IMR-90 (cell line): Measurements from ENCODE around the gene ABAT. TPM values are rescaled to one million over a fixed set of nuclear protein-coding genes. Genes with fewer than 3 reads are reported as not detected.

ENCODE experiments used
- ATAC-seq: fragments of 200-7000 bp; cut with Tn5 transposase; 2 replicates; pipeline ENCODE4 v1.9.1; 2020; ENCODE audit warnings: low read depth, mild to moderate bottlenecking, moderate library complexity
- BruUV-seq: library from RNA; stranded (reverse); fragments of 400-500 nt; replicated peaks from 2 replicates; lab custom pipeline; 2021; lab: Mats Ljungman, UMichigan
- CTCF ChIA-PET: fragments of 300-600 bp; formaldehyde crosslinking; extraction: SDS; loops from one replicate; lab custom pipeline; 2021; ENCODE audit warnings: antibody characterized with exemption; lab: Yijun Ruan, JAX
- POLR2A ChIA-PET: fragments of 300-600 bp; sonication (Branson Sonifier 250); formaldehyde crosslinking; loops from one replicate; lab custom pipeline; 2022; ENCODE audit warnings: antibody characterized with exemption; ENCODE audit not compliant: unreplicated experiment; lab: Charles Lee
- DNase-seq: peaks from one replicate; pipeline ENCODE4 v3.0.0; 2013
- H2AFZ ChIP-seq: replicated peaks from 2 replicates; pipeline ENCODE3; 2013; ENCODE audit warnings: low read length, mild to moderate bottlenecking; ENCODE audit not compliant: poor library complexity
- H2AK5ac ChIP-seq: 2 replicates; pipeline ENCODE4 v1.6.1; 2013; ENCODE audit warnings: low read depth, low read length, inconsistent platforms
- H2AK9ac ChIP-seq: replicated peaks from 2 replicates; pipeline ENCODE3; 2013; ENCODE audit warnings: mild to moderate bottlenecking, low read depth, low read length, moderate library complexity; ENCODE audit not compliant: poor library complexity
- H2BK120ac ChIP-seq: 2 replicates; pipeline ENCODE4 v1.6.1; 2013; ENCODE audit warnings: low read depth, low read length, inconsistent platforms
- H2BK15ac ChIP-seq: 3 replicates; pipeline ENCODE4 v1.6.1; 2013; ENCODE audit warnings: low read depth, low read length, inconsistent platforms
- H2BK20ac ChIP-seq: 2 replicates; pipeline ENCODE4 v1.6.1; 2013; ENCODE audit warnings: low read depth, mild to moderate bottlenecking, inconsistent platforms, low read length, moderate library complexity
- H2BK5ac ChIP-seq: 2 replicates; pipeline ENCODE4 v1.6.1; 2013; ENCODE audit warnings: mild to moderate bottlenecking, low read depth, low read length, inconsistent platforms; ENCODE audit not compliant: poor library complexity, severe bottlenecking
- H3K14ac ChIP-seq: replicated peaks from 2 replicates; pipeline ENCODE4 v1.6.1; 2013; ENCODE audit warnings: low read depth, low read length, inconsistent platforms
- H3K18ac ChIP-seq: 2 replicates; pipeline ENCODE4 v1.6.1; 2013; ENCODE audit warnings: low read depth, low read length, control low read depth
- H3K23ac ChIP-seq: 2 replicates; pipeline ENCODE4 v1.6.1; 2013; ENCODE audit warnings: low read depth, low read length, inconsistent platforms
- H3K27ac ChIP-seq: 2 replicates; pipeline ENCODE4 v1.5.1; 2013; ENCODE audit warnings: mild to moderate bottlenecking, control low read depth, low read length; ENCODE audit not compliant: insufficient read depth
- H3K27me3 ChIP-seq: 2 replicates; pipeline ENCODE4 v1.6.1; 2013; ENCODE audit warnings: low read length; ENCODE audit not compliant: control insufficient read depth, insufficient read depth
- H3K36me3 ChIP-seq: 2 replicates; pipeline ENCODE4 v1.6.1; 2013; ENCODE audit warnings: low read length, mixed read lengths; ENCODE audit not compliant: control insufficient read depth, insufficient read depth
- H3K4ac ChIP-seq: 2 replicates; pipeline ENCODE4 v1.6.1; 2013; ENCODE audit warnings: low read depth, low read length, inconsistent platforms
- H3K4me1 ChIP-seq: 2 replicates; pipeline ENCODE4 v1.6.1; 2013; ENCODE audit warnings: low read length, mixed read lengths; ENCODE audit not compliant: control insufficient read depth, insufficient read depth
- H3K4me2 ChIP-seq: 2 replicates; pipeline ENCODE4 v1.6.1; 2013; ENCODE audit warnings: low read depth, mild to moderate bottlenecking, control low read depth, low read length, moderate library complexity
- H3K4me3 ChIP-seq: 2 replicates; pipeline ENCODE4 v1.5.1; 2013; ENCODE audit warnings: low read depth, mild to moderate bottlenecking, control low read depth, low read length, moderate library complexity; ENCODE audit not compliant: insufficient read depth
- H3K56ac ChIP-seq: 2 replicates; pipeline ENCODE4 v1.6.1; 2013; ENCODE audit warnings: low read length, inconsistent platforms; ENCODE audit not compliant: insufficient read depth; ENCODE audit errors: extremely low read depth
- H3K79me1 ChIP-seq, 2 experiments: 2 replicates each; pipeline ENCODE4 v1.6.1; 2013; ENCODE audit warnings: low read length in 2 of 2, inconsistent platforms in 1 of 2, low read depth in 1 of 2
- H3K9ac ChIP-seq: 2 replicates; pipeline ENCODE4 v1.6.1; 2013; ENCODE audit warnings: low read depth, low read length, control low read depth
- H3K9me1 ChIP-seq: 2 replicates; pipeline ENCODE4 v1.6.1; 2013; ENCODE audit warnings: low read length, inconsistent platforms; ENCODE audit not compliant: insufficient read depth
- H3K9me3 ChIP-seq: 2 replicates; pipeline ENCODE4 v1.6.1; 2013; ENCODE audit warnings: low read length; ENCODE audit not compliant: control insufficient read depth, insufficient read depth
- H4K20me1 ChIP-seq: 2 replicates; pipeline ENCODE4 v1.6.1; 2013; ENCODE audit warnings: low read length, inconsistent platforms; ENCODE audit not compliant: insufficient read depth
- H4K5ac ChIP-seq: 2 replicates; pipeline ENCODE4 v1.6.1; 2013; ENCODE audit warnings: mild to moderate bottlenecking, low read depth, low read length, control low read depth
- H4K8ac ChIP-seq, 2 experiments: 2 replicates each; pipeline ENCODE4 v1.6.1; 2013; ENCODE audit warnings: low read depth in 2 of 2, low read length in 2 of 2, control low read depth in 1 of 2, inconsistent platforms in 1 of 2
- H4K91ac ChIP-seq: 2 replicates; pipeline ENCODE4 v1.6.1; 2013; ENCODE audit warnings: low read depth, low read length, inconsistent platforms; ENCODE audit not compliant: insufficient read depth
- BHLHE40 ChIP-seq: fragments of 150-350 bp; IDR thresholded peaks from 2 replicates; pipeline ENCODE4 v1.6.1; 2016; ENCODE audit warnings: mild to moderate bottlenecking, low read depth, low read length
- CEBPB ChIP-seq: IDR thresholded peaks from 2 replicates; pipeline ENCODE4 v1.6.1; 2012; ENCODE audit warnings: low read depth, low read length, improper control_type of control experiment
- CHD1 ChIP-seq: IDR thresholded peaks from 2 replicates; pipeline ENCODE4 v1.6.1; 2012; ENCODE audit warnings: low read depth, low read length, improper control_type of control experiment
- MAFK ChIP-seq: IDR thresholded peaks from 2 replicates; pipeline ENCODE4 v1.6.1; 2012; ENCODE audit warnings: low read depth, low read length, improper control_type of control experiment
- WGBS, 2 experiments: methylation state at CpG; one replicate each; pipeline versions ENCODE4 v1.1.5 to v1.1.7; 2013; ENCODE audit warnings: missing lambda C conversion rate in 2 of 2; ENCODE audit not compliant: insufficient read length in 1 of 2; ENCODE audit errors: extremely low coverage in 2 of 2; 5-methylcytosine and 5-hydroxymethylcytosine counted together
- dilution Hi-C: fragments of 300-500 bp; cut with HindIII; formaldehyde crosslinking; loops from one replicate; pipeline ENCODE4 v1.14.3; 2018; ENCODE audit warnings: low sequenced_read_pairs; ENCODE audit not compliant: unreplicated experiment
- in situ Hi-C: fragments of 300-500 bp; cut with MboI; formaldehyde crosslinking; loops from 3 replicates; pipeline ENCODE4 v1.14.3; 2019; ENCODE audit warnings: low sequenced_read_pairs, inconsistent platforms, mixed read lengths
- intact Hi-C: fragments of 100-400 bp; cut with micrococcal nuclease; formaldehyde crosslinking; loops from 2 replicates; pipeline ENCODE4 v1.10.0; 2022
- polyA plus RNA-seq, 3 experiments: library from polyadenylated mRNA; depleted of rRNA; stranded (reverse); fragments of >200 nt; gene quantifications; 2 replicates each; pipeline ENCODE4 v1.2.3, GENCODE V29; 2012; ENCODE audit warnings: low replicate concordance in 1 of 3
- total RNA-seq: library from RNA; depleted of rRNA; stranded (reverse); fragments of >200 nt; gene quantifications from 2 replicates; pipeline ENCODE4 v1.2.3, GENCODE V29; 2012

The ABAT gene
- total and polyA plus RNA-seq, 2 of the 4 experiments (the other 2 are of a cell fraction): 4.5 to 6.9 TPM

DNA sequence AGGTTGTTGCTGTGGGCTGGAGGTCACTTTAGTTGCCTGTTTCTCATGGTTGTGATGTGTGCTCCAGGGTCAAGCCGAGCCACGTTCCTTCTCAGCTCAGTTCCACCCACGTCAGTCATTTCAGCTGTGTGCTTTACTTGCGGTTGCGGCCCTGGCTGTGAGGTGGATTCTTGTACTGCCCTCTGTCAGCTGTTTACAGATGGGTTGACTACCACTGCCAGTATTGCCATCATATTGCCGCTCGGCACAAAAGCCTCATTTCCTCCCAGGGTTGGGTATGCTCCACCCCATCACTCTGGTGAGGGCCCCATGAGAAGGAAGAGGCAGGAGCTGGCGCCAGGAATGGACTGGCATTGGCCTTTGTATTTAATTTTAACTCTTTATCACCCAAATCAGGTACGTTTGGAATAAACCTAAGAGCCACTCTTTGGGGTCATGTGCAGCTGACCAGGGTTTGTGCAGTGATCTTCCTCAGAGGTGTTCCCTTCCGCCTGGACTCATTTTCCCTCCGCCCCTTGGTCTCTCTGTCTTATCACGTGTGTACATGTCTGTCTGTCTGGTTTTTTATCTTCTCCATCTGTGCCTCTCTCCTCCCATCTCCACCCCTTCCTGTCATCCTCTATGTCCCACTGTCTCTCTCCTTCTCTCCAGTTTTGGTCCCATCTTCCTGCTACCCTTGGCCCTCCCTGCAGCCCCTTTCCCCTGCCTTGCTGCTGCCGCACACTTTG, 27.9 kb upstream of the ABAT start:
- BruUV-seq: no TSS peak

More for the DNA sequence above, 27.9 kb upstream of the ABAT start:
- Histone ChIP-seq H3K4ac (no peak overlapping the region), H2BK120ac (no peak overlapping the region), H3K56ac (no peak overlapping the region), H2BK20ac (no peak overlapping the region), H3K79me1 (no peaks in the 10 kb centered on the region), H3K36me3 (peaks cover 58% of the 10 kb centered on the region), H2BK5ac (no peak overlapping the region), H2AFZ (no peak overlapping the region), H3K27me3 (no peaks in the 10 kb centered on the region), H3K14ac (no peak overlapping the region), H4K8ac (no peak overlapping the region), H3K9me1 (no peaks in the 10 kb centered on the region), H4K5ac (no peak overlapping the region), H3K18ac (no peak overlapping the region), H2BK15ac (no peak overlapping the region), H3K27ac (no peak overlapping the region), H3K4me2 (no peak overlapping the region), H3K9ac (no peak overlapping the region), H3K4me1 (no peaks in the 10 kb centered on the region), H3K9me3 (no peaks in the 10 kb centered on the region), H2AK9ac (no peak overlapping the region), H4K20me1 (no peaks in the 10 kb centered on the region), H3K23ac (no peak overlapping the region), H3K4me3 (no peak overlapping the region), H4K91ac (no peak overlapping the region), H2AK5ac (no peak overlapping the region)
- WGBS, 2 experiments: 87% methylated on average over 6 of the region's 13 CpGs; no CpG with 5 or more reads in 1 of the 2 experiments
- in situ Hi-C loops (loop anchor here (5.0 kb wide), 1 partner anchor 79 kb away; no protein-coding TSS in a partner anchor), intact Hi-C loops (no loop called here), dilution Hi-C loops (no loop called here)
- DNase-seq (no peak), ATAC-seq (no peak)
- ChIA-PET CTCF (no interaction called here), POLR2A (no interaction called here)
- TF ChIP-seq CEBPB (no peak), BHLHE40 (no peak), CHD1 (no peak), MAFK (no peak)
